ENCODE data around the gene CA4. TPM values are rescaled to one million over a fixed set of nuclear protein-coding genes. Genes with fewer than 3 reads are reported as not detected.
"Not testable (repeated sequence)": the region's sequence is repeated elsewhere in the genome, so short reads cannot be mapped to it uniquely, and the experiment has no call there.

The CA4 gene
- total and polyA plus RNA-seq, 2 of the 8 experiments (the other 6 are each of a cell fraction or from before 2014, with no cell fraction given), result 3.6 to 4.2 TPM

GRCh38 chr17:60100577-60100976, 49.2 kb upstream of the CA4 start:
- H3K36me3 ChIP-seq (ENCODE audit: control insufficient read depth in 2 of 4, insufficient read depth in 4 of 4, low read length in 3 of 4); H3K4me1 ChIP-seq (replicated peaks in 1 of 4; ENCODE audit: control insufficient read depth in 3 of 4, insufficient read depth in 4 of 4, low read length in 3 of 4); H2BK5ac ChIP-seq (ENCODE audit: low read depth, low read length); H3K18ac ChIP-seq (ENCODE audit: extremely low read depth, low read length); H3K79me1 ChIP-seq (ENCODE audit: low read depth, low read length); H2BK15ac ChIP-seq (ENCODE audit: low read length); H3K9me3 ChIP-seq (ENCODE audit: insufficient read depth in 2 of 2, low read depth in 1 of 2, low read length in 1 of 2); H4K5ac ChIP-seq (ENCODE audit: insufficient read length, low read depth, low read length); H3K9ac ChIP-seq (replicated peaks in 1 of 4; ENCODE audit: extremely low read depth in 1 of 4, low read depth in 3 of 4, low read length in 3 of 4); H3K14ac ChIP-seq (ENCODE audit: insufficient read length); H3K4me3 ChIP-seq (ENCODE audit: extremely low read depth in 1 of 4, insufficient read depth in 2 of 4, low read depth in 3 of 4, low read length in 4 of 4); H4K8ac ChIP-seq (ENCODE audit: extremely low read depth, insufficient read depth, low read length); H2AFZ ChIP-seq (ENCODE audit: low read length); H3K4me2 ChIP-seq (ENCODE audit: insufficient read depth in 1 of 2, low read depth in 2 of 2, low read length in 2 of 2); CTCF ChIA-PET (ENCODE audit: partially characterized antibody); FAIRE-seq; H4K20me1 ChIP-seq (replicated peaks in 1 of 2; ENCODE audit: control insufficient read depth in 1 of 2, insufficient read depth in 2 of 2, low read length in 2 of 2); DNase-seq (ENCODE audit: low read depth in 1 of 2, low spot score in 2 of 2); H3K23me2 ChIP-seq (ENCODE audit: low read depth, low read length); H2BK120ac ChIP-seq (replicated peaks; ENCODE audit: low read depth, low read length); H2BK12ac ChIP-seq (ENCODE audit: low read depth, low read length); POLR2A ChIA-PET (ENCODE audit: partially characterized antibody); H2BK20ac ChIP-seq (ENCODE audit: low read length); H3K56ac ChIP-seq (replicated peaks; ENCODE audit: insufficient read length, low read depth, low read length); H3K79me2 ChIP-seq (ENCODE audit: control insufficient read depth in 1 of 2, insufficient read depth in 2 of 2, low read length in 2 of 2); H3K4ac ChIP-seq (replicated peaks; ENCODE audit: insufficient read length, low read depth, low read length); H3K27ac ChIP-seq (ENCODE audit: low read depth, low read length); H2AK5ac ChIP-seq (ENCODE audit: low read depth, low read length); H4K91ac ChIP-seq (replicated peaks; ENCODE audit: insufficient read length, low read length); H3K27me3 ChIP-seq (replicated peaks in 1 of 4; ENCODE audit: control insufficient read depth in 3 of 4, extremely low read depth in 1 of 4, insufficient read depth in 3 of 4, low read length in 3 of 4); H3K23ac ChIP-seq (ENCODE audit: insufficient read length): not testable (repeated sequence)
- no CpG with 5 or more reads among the region's 2 CpGs for WGBS, 2 experiments (ENCODE audit: extremely low coverage in 1 of 2, insufficient coverage in 1 of 2, insufficient read length in 1 of 2, insufficient replicate concordance in 2 of 2, low coverage in 1 of 2, low lambda C conversion rate in 2 of 2, missing lambda C conversion rate in 1 of 2)

DNA sequence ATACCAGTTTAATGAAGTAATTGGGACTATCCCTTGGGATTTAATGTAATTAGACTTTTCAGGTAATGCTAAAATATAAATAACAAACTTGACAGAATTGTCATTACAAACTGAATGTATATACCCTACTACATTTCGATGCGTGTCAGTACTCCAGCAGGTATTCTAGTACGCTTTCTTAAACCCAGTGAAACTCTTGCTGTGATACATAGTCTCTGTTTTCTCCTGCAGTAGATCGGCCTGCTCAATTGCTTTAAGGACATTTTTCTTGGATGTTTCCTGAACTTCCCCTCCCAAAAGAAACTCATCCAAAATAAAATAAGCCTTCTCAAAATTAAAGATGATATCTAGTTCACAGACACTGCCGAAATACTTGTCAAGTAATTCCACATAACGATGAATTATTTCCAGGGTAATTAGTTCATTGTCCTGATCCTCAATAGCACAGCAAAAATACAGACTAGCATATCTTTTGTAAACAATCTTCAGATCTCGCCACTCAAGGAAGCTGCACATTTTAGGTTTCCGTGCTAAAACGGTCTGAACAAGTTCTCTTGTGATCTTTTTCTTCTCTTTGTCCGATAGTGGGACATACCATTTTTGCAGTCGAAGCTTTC, 47.6 kb upstream of the CA4 start:
- H3K36me3 ChIP-seq (ENCODE audit: control insufficient read depth in 2 of 4, insufficient read depth in 4 of 4, low read length in 3 of 4); H4K91ac ChIP-seq (replicated peaks; ENCODE audit: insufficient read length, low read length); H3K9ac ChIP-seq (replicated peaks in 1 of 4; ENCODE audit: extremely low read depth in 1 of 4, low read depth in 3 of 4, low read length in 3 of 4); DNase-seq (ENCODE audit: low read depth in 1 of 2, low spot score in 2 of 2); H3K23me2 ChIP-seq (ENCODE audit: low read depth, low read length); H4K8ac ChIP-seq (ENCODE audit: extremely low read depth, insufficient read depth, low read length); H3K79me1 ChIP-seq (ENCODE audit: low read depth, low read length); H3K4me3 ChIP-seq (ENCODE audit: extremely low read depth in 1 of 4, insufficient read depth in 2 of 4, low read depth in 3 of 4, low read length in 4 of 4); FAIRE-seq; H3K9me3 ChIP-seq (ENCODE audit: insufficient read depth in 2 of 2, low read depth in 1 of 2, low read length in 1 of 2); H3K18ac ChIP-seq (ENCODE audit: extremely low read depth, low read length); H2BK120ac ChIP-seq (replicated peaks; ENCODE audit: low read depth, low read length); H3K56ac ChIP-seq (replicated peaks; ENCODE audit: insufficient read length, low read depth, low read length); H2AFZ ChIP-seq (ENCODE audit: low read length); H3K27me3 ChIP-seq (replicated peaks in 1 of 4; ENCODE audit: control insufficient read depth in 3 of 4, extremely low read depth in 1 of 4, insufficient read depth in 3 of 4, low read length in 3 of 4); H3K4me2 ChIP-seq (ENCODE audit: insufficient read depth in 1 of 2, low read depth in 2 of 2, low read length in 2 of 2); H3K14ac ChIP-seq (ENCODE audit: insufficient read length); H3K79me2 ChIP-seq (ENCODE audit: control insufficient read depth in 1 of 2, insufficient read depth in 2 of 2, low read length in 2 of 2); H2BK15ac ChIP-seq (ENCODE audit: low read length); H2AK5ac ChIP-seq (ENCODE audit: low read depth, low read length); H4K20me1 ChIP-seq (replicated peaks in 1 of 2; ENCODE audit: control insufficient read depth in 1 of 2, insufficient read depth in 2 of 2, low read length in 2 of 2); H3K4me1 ChIP-seq (replicated peaks in 1 of 4; ENCODE audit: control insufficient read depth in 3 of 4, insufficient read depth in 4 of 4, low read length in 3 of 4); H3K23ac ChIP-seq (ENCODE audit: insufficient read length); H4K5ac ChIP-seq (ENCODE audit: insufficient read length, low read depth, low read length); H2BK20ac ChIP-seq (ENCODE audit: low read length); CTCF ChIA-PET (ENCODE audit: partially characterized antibody); H3K27ac ChIP-seq (ENCODE audit: low read depth, low read length); H3K4ac ChIP-seq (replicated peaks; ENCODE audit: insufficient read length, low read depth, low read length); H2BK5ac ChIP-seq (ENCODE audit: low read depth, low read length); H2BK12ac ChIP-seq (ENCODE audit: low read depth, low read length): not testable (repeated sequence)
- 79% methylated on average over 10 of the region's 11 CpGs; no CpG with 5 or more reads in 1 of the 2 experiments for WGBS, 2 experiments (ENCODE audit: extremely low coverage in 1 of 2, insufficient coverage in 1 of 2, insufficient read length in 1 of 2, insufficient replicate concordance in 2 of 2, low coverage in 1 of 2, low lambda C conversion rate in 2 of 2, missing lambda C conversion rate in 1 of 2)
- POLR2A ChIA-PET (ENCODE audit: partially characterized antibody), result interaction anchor here (0.9 kb wide), 1 partner anchor 16 kb away, joined by 3 read pairs; no protein-coding TSS in a partner anchor
